Omental fat pad (tissue), 4 donors: ENCODE data around the gene SYNDIG1. TPM values are rescaled to one million over a fixed set of nuclear protein-coding genes. Genes with fewer than 3 reads are reported as not detected.

Experiments used
- ATAC-seq: fragments of 150-250 bp; one replicate; pipeline ENCODE4 v1.9.1; 2016; ENCODE audit warnings: mild to moderate bottlenecking, moderate library complexity; ENCODE audit not compliant: low FRiP score
- DNase-seq: peaks from one replicate; pipeline ENCODE4 v3.0.0-alpha.2; 2019; ENCODE audit warnings: low spot score
- total RNA-seq, 4 donors: library from RNA; depleted of rRNA; stranded (reverse); fragments of >200 nt; gene quantifications; one replicate each; pipeline ENCODE4 v1.1.0, GENCODE V29; 2016
- TF ChIP-seq, protein P1 (sequence below), 3 donors: fragments of 450-650 bp; IDR thresholded peaks; one replicate each; pipeline ENCODE4 v1.5.1; 2016 to 2017; ENCODE audit warnings: antibody characterized with exemption in 3 of 3, mild to moderate bottlenecking in 3 of 3, moderate library complexity in 2 of 3

The SYNDIG1 gene
- total RNA-seq, 4 donors from 2014 or later = 0.19 to 0.24 TPM; not detected in 2

DNA sequence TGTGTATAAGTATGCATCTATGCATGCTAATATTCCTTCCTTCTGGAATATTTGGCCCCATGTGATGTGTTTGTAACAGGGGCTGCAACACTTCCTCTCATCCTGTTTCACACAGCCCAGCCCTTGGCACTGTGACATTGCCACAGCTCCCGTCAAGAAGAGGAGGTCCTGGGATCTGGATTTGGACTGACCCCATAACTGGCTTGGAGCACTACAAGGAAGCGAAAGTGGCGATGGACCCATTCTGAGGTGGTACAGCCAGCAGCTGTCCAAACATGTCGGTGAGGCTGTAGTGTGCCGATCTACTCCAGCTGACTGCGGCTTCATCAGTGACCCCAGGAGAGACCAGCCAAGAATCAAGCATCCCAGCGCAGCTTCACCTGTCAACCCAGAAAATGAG lies 18.2 kb downstream of the SYNDIG1 start:
- TF ChIP-seq, protein P1, sequence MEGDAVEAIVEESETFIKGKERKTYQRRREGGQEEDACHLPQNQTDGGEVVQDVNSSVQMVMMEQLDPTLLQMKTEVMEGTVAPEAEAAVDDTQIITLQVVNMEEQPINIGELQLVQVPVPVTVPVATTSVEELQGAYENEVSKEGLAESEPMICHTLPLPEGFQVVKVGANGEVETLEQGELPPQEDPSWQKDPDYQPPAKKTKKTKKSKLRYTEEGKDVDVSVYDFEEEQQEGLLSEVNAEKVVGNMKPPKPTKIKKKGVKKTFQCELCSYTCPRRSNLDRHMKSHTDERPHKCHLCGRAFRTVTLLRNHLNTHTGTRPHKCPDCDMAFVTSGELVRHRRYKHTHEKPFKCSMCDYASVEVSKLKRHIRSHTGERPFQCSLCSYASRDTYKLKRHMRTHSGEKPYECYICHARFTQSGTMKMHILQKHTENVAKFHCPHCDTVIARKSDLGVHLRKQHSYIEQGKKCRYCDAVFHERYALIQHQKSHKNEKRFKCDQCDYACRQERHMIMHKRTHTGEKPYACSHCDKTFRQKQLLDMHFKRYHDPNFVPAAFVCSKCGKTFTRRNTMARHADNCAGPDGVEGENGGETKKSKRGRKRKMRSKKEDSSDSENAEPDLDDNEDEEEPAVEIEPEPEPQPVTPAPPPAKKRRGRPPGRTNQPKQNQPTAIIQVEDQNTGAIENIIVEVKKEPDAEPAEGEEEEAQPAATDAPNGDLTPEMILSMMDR (IDR thresholded peaks at IDR 0.05) = no peak
- ATAC-seq (no peak), DNase-seq (no peak)

DNA sequence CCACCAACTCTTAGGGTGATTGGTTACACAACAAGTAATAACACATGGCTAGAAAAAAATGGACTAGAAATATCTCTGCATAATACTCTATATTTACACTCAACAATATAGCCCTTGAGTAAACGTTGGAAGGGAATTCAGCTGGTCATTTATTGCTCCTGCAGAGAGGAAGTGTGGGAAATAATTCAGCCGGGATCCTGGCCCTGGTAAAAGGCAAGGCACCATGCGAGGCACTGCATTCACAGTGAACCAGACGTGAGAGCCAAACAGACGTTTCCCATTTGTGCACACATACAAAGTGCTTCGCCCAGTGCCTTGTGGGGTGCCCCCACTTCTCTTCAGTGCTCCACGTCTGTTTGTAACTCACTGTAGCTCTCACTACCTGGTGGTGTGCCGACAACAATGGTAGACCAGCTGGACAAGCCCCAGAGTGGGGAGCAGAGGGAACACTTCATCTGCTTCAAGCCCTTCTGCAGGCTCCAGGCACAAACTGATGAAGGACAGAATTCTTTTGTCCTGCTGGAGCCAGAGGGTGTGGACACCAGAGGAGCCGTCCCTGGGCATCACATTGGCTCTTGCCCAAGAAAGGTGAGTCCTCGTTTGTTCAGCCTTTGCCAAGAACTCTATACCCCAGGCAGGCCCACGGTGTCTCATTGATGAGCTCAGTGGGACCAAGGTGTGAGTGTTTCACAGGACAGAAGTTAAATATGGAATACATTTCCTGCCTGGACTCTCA lies 18.8 kb downstream of the SYNDIG1 start:
- TF ChIP-seq, protein P1 (IDR thresholded peaks at IDR 0.05) = no peak
- DNase-seq (no peak), ATAC-seq (no peak)

DNA sequence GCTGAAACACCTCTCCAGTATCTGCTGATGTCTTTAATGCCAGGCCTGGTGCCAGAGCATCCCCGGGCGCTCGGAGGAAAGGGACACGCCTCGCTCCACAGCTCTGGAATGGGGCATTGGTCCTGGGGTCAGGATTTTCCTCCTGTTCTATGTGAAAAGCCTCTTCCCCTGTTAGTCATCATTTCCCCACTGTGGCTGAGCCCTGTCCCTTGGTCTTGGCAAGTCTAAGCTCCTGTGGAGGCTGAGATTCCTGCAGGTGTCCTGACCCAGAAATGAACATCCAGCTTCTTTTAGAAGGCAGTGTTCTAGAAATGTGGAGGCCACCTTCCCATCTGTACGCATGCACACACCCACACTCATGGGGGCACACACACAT lies 19.4 kb downstream of the SYNDIG1 start:
- TF ChIP-seq, protein P1 (IDR thresholded peaks at IDR 0.05) = no peak

DNA sequence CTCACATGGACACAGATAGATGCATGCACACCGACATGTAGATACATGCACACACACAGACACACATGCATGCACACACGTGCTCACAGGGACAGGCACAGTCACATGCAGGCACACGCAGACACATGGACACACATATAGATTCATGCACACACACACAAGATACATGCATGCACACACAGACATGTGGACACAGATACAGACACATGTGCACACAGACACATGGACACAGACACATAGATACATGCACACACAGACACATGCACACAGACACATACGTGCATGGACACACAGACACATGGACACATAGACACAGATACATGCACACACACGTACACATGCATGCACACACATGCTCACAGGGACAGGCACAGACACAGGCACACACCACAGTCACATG lies 19.8 kb downstream of the SYNDIG1 start:
- TF ChIP-seq, protein P1 (IDR thresholded peaks at IDR 0.05) = no peak
- DNase-seq (no peak), ATAC-seq (no peak)

More for the DNA sequence above, 19.4 kb downstream of the SYNDIG1 start:
- DNase-seq (no peak), ATAC-seq (no peak)

DNA sequence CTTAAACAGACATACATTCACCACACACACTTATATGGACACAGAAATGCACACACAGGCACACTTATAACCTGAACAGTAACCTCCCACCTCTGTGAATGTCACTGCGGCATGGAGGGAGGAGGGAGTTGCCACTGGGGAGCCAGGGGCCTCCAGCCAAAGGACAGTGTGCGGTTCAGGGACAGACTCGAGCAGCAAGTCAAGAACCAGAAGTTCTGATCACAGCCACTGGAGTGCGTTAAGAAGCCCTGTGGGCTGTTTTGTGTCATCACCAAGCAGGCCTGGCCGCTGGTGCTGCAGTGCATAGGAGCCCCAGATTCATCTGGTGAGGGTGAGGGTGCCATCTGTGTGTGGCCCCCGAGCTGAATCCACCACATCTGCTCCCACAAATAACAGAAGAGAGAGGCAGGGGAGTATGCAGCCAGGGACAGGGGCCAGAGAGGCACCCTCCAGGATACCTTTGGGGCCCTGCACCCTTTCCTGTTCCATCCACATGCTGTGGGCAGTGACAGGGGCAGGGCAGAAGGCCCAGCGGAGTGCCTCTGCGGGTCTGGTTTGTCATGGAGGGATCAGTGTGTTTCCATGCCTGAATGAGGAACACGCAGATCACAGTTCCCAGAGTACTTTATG lies 20.3 kb downstream of the SYNDIG1 start:
- DNase-seq = no peak
- no peak for ATAC-seq
- TF ChIP-seq, protein P1 (IDR thresholded peaks at IDR 0.05) = no peak

DNA sequence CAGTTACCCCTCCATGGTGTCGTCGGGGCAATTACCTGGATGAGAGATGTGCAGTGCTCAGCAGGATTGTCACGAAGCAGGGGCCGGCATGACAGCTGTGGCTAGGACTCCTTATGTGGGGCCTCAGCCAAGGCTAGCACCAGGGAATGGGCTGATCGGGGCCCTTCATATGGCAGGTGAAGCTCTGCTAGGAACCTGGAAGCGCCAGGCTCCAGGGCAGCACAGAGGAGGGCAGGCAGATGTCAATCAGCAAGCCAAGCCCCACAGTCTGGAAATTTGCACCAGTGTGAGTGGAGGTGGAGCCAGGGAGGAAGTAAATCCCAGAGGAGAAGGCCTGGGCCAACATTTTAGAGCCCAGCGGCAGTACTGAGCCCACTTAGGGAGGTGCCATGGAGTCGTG lies 21.2 kb downstream of the SYNDIG1 start:
- DNase-seq (no peak), ATAC-seq (no peak)
- TF ChIP-seq, protein P1 (IDR thresholded peaks at IDR 0.05) = no peak
